Erythroblast (primary cell): Measurements from ENCODE around the gene MIP.
"Not testable (repeated sequence)": the region's sequence is repeated elsewhere in the genome, so short reads cannot be mapped to it uniquely, and the experiment has no call there.

Experiments
- GATA1 ChIP-seq: IDR thresholded peaks from 2 replicates; pipeline ENCODE4 v1.6.1; 2011; ENCODE audit warnings: low read depth, mild to moderate bottlenecking, control low read depth, low read length, moderate library complexity
- POLR2A ChIP-seq: IDR thresholded peaks from 2 replicates; pipeline ENCODE4 v1.6.1; 2011; ENCODE audit warnings: mild to moderate bottlenecking, low read length

GRCh38 chr12:56493409-56494105 is 39.1 kb upstream of the MIP start:
- TF ChIP-seq POLR2A, GATA1: not testable (repeated sequence)
